SK-N-MC (cell line): ENCODE data around the gene PLEKHG1.

Experiments used
- EZH2 ChIP-seq: fragments of 200-600 bp; sonication (generic); IDR thresholded peaks from one replicate; pipeline ENCODE4 v1.6.1; 2017; ENCODE audit warnings: antibody characterized with exemption
- FOXP2 ChIP-seq: optimal IDR thresholded peaks from 2 replicates; pipeline ENCODE3; 2011; ENCODE audit warnings: mild to moderate bottlenecking, moderate library complexity; ENCODE audit not compliant: insufficient read depth; ENCODE audit errors: extremely low read length, control extremely low read depth
- POLR2AphosphoS5 ChIP-seq: IDR thresholded peaks from 2 replicates; pipeline ENCODE4 v1.6.1; 2012; ENCODE audit warnings: mild to moderate bottlenecking, low read depth, low read length, borderline replicate concordance

- TF ChIP-seq POLR2AphosphoS5 (no peak), EZH2 (no peak), FOXP2 (no peak)
These were observed 5.6 kb downstream of the PLEKHG1 start for GRCh38 chr6:150605333-150605732.
